Astrocyte (in vitro differentiated cells and primary cell): ENCODE measurements around the gene EIF4EBP3.

Source experiments
- CTCF ChIP-seq: IDR thresholded peaks from 2 replicates; pipeline ENCODE4 v1.5.1; 2011; ENCODE audit warnings: low read depth, mild to moderate bottlenecking, inconsistent platforms, low read length, moderate library complexity; ENCODE audit not compliant: insufficient read depth
- EZH2 ChIP-seq: IDR thresholded peaks from 2 replicates; pipeline ENCODE4 v1.6.1; 2012; ENCODE audit warnings: mild to moderate bottlenecking, low read length, inconsistent platforms; ENCODE audit not compliant: insufficient read depth

GRCh38 chr5:140595538-140596300 lies 48.3 kb downstream of the EIF4EBP3 start:
- TF ChIP-seq CTCF (no peak), EZH2 (no peak)
